IPS DF 6.9 (cell line): ENCODE results near the gene CLTC.

Experiments
- DNase-seq: peaks from one replicate; pipeline ENCODE4 v3.0.0-alpha.2; 2013; ENCODE audit warnings: low read depth, low spot score
- H3K27ac ChIP-seq: one replicate; pipeline ENCODE4 v1.5.1; 2013; ENCODE audit warnings: low read length, control low read depth
- H3K27me3 ChIP-seq: 2 replicates; pipeline ENCODE4 v1.6.1; 2013; ENCODE audit warnings: mild to moderate bottlenecking, low read length; ENCODE audit not compliant: control insufficient read depth, insufficient read depth
- H3K36me3 ChIP-seq: 2 replicates; pipeline ENCODE4 v1.6.1; 2013; ENCODE audit warnings: low read length; ENCODE audit not compliant: control insufficient read depth, insufficient read depth
- H3K4me1 ChIP-seq: 2 replicates; pipeline ENCODE4 v1.6.1; 2013; ENCODE audit warnings: low read length; ENCODE audit not compliant: control insufficient read depth, insufficient read depth
- H3K4me3 ChIP-seq: 2 replicates; pipeline ENCODE4 v1.5.1; 2013; ENCODE audit warnings: mild to moderate bottlenecking, low read length
- H3K9me3 ChIP-seq: 2 replicates; pipeline ENCODE4 v1.6.1; 2013; ENCODE audit warnings: low read length, inconsistent platforms; ENCODE audit not compliant: control insufficient read depth, insufficient read depth
- WGBS: extraction: QIAGEN DNeasy Blood & Tissue Kit; methylation state at CpG from one replicate; pipeline ENCODE4 v1.1.7; 2013; ENCODE audit warnings: mixed read lengths, missing lambda C conversion rate; ENCODE audit not compliant: insufficient read length, insufficient coverage; 5-methylcytosine and 5-hydroxymethylcytosine counted together

Gene CLTC

GRCh38 chr17:59699218-59699617 lies 79.5 kb downstream of the CLTC start:
- WGBS: no CpG with 5 or more reads among the region's 7 CpGs
- H3K36me3 ChIP-seq: peaks cover 16% of the 10 kb centered on the region

GRCh38 chr17:59699786-59700185 lies 80.1 kb downstream of the CLTC start:
- no CpG with 5 or more reads among the region's 6 CpGs for WGBS
- Histone ChIP-seq H3K4me1 (no peaks in the 10 kb centered on the region), H3K9me3 (no peaks in the 10 kb centered on the region), H3K4me3 (no peak overlapping the region), H3K27me3 (no peaks in the 10 kb centered on the region), H3K27ac (no peak overlapping the region), H3K36me3 (peaks cover 16% of the 10 kb centered on the region)
- no peak for DNase-seq

More at GRCh38 chr17:59699218-59699617, 79.5 kb downstream of the CLTC start:
- Histone ChIP-seq H3K27ac (no peak overlapping the region), H3K27me3 (no peaks in the 10 kb centered on the region), H3K4me1 (no peaks in the 10 kb centered on the region), H3K9me3 (no peaks in the 10 kb centered on the region), H3K4me3 (no peak overlapping the region)
- no peak for DNase-seq

- Histone ChIP-seq H3K36me3 (peaks cover 7% of the 10 kb centered on the region), H3K27ac (no peak overlapping the region), H3K9me3 (no peaks in the 10 kb centered on the region), H3K27me3 (no peaks in the 10 kb centered on the region), H3K4me3 (no peak overlapping the region), H3K4me1 (no peaks in the 10 kb centered on the region)
- DNase-seq: no peak
- no CpG with 5 or more reads among the region's 7 CpGs for WGBS
Measured at GRCh38 chr17:59702304-59702703, 82.6 kb downstream of the CLTC start.

GRCh38 chr17:59707149-59707970 lies 87.7 kb downstream of the CLTC start, which contains the start of the genes PTRH2 and VMP1:
Gene PTRH2, minus strand, starts transcription at chr17:59707430. Its CDS starts 9,452 bp downstream, at chr17:59697978.
Gene VMP1, plus strand, starts transcription at chr17:59707654. Its CDS starts 23,793 bp downstream, at chr17:59731447.
- H3K4me3 ChIP-seq: peak within 1 kb of the TSS; percentile 86
- peak; percentile 98 for DNase-seq
- H3K4me1 ChIP-seq: no peaks in the 10 kb centered on the region
- no peaks in the 10 kb centered on the region for H3K27me3 ChIP-seq
- no CpG with 5 or more reads among the region's 45 CpGs for WGBS
- H3K9me3 ChIP-seq: no peaks in the 10 kb centered on the region
- no peak within 1 kb of the TSS for H3K27ac ChIP-seq
- no peaks in the 10 kb centered on the region for H3K36me3 ChIP-seq

- WGBS: no CpG with 5 or more reads among the region's 15 CpGs
- Histone ChIP-seq H3K9me3 (no peaks in the 10 kb centered on the region), H3K27ac (no peak overlapping the region), H3K27me3 (no peaks in the 10 kb centered on the region), H3K4me3 (peak overlapping the region; percentile 86), H3K4me1 (no peaks in the 10 kb centered on the region), H3K36me3 (no peaks in the 10 kb centered on the region)
- no peak for DNase-seq
Measured at GRCh38 chr17:59707971-59708430, 88.3 kb downstream of the CLTC start.

- no peak overlapping the region for H3K27ac ChIP-seq
- no peaks in the 10 kb centered on the region for H3K9me3 ChIP-seq
- no peaks in the 10 kb centered on the region for H3K27me3 ChIP-seq
- H3K4me1 ChIP-seq: no peaks in the 10 kb centered on the region
- DNase-seq: no peak
- H3K36me3 ChIP-seq: no peaks in the 10 kb centered on the region
- H3K4me3 ChIP-seq: no peak overlapping the region
Measured at GRCh38 chr17:59711936-59712335, 92.2 kb downstream of the CLTC start.

GRCh38 chr17:59712862-59713261 lies 93.2 kb downstream of the CLTC start:
- Histone ChIP-seq H3K4me3 (no peak overlapping the region), H3K27me3 (no peaks in the 10 kb centered on the region), H3K36me3 (no peaks in the 10 kb centered on the region), H3K9me3 (no peaks in the 10 kb centered on the region), H3K4me1 (no peaks in the 10 kb centered on the region), H3K27ac (no peak overlapping the region)
- 100% methylated on average over 1 of the region's 2 CpGs for WGBS
- DNase-seq: no peak

GRCh38 chr17:59714255-59714654 lies 94.6 kb downstream of the CLTC start:
- Histone ChIP-seq H3K27me3 (no peaks in the 10 kb centered on the region), H3K27ac (no peak overlapping the region), H3K4me1 (no peaks in the 10 kb centered on the region), H3K9me3 (no peaks in the 10 kb centered on the region), H3K36me3 (no peaks in the 10 kb centered on the region), H3K4me3 (no peak overlapping the region)
- whole genome bisulfite sequencing: no CpG with 5 or more reads among the region's 2 CpGs
- no peak for DNase-seq

- Histone ChIP-seq H3K27me3 (no peaks in the 10 kb centered on the region), H3K27ac (no peak overlapping the region), H3K4me1 (no peaks in the 10 kb centered on the region), H3K36me3 (no peaks in the 10 kb centered on the region), H3K4me3 (no peak overlapping the region), H3K9me3 (no peaks in the 10 kb centered on the region)
- DNase-seq: no peak
- WGBS: no CpG with 5 or more reads among the region's 2 CpGs
Measured at GRCh38 chr17:59716427-59716826, 96.7 kb downstream of the CLTC start.

- no peaks in the 10 kb centered on the region for H3K27me3 ChIP-seq
- H3K27ac ChIP-seq: no peak overlapping the region
- H3K36me3 ChIP-seq: no peaks in the 10 kb centered on the region
- H3K4me1 ChIP-seq: peaks cover 2% of the 10 kb centered on the region; the same call in 1 of the 2 replicates
- H3K9me3 ChIP-seq: no peaks in the 10 kb centered on the region
- H3K4me3 ChIP-seq: no peak overlapping the region
- DNase-seq: no peak
Measured at GRCh38 chr17:59719526-59719925, 99.8 kb downstream of the CLTC start.

GRCh38 chr17:59722623-59723022 lies 102.9 kb downstream of the CLTC start:
- no peak overlapping the region for H3K4me3 ChIP-seq
- no peaks in the 10 kb centered on the region for H3K9me3 ChIP-seq
- H3K27me3 ChIP-seq: no peaks in the 10 kb centered on the region
- H3K36me3 ChIP-seq: no peaks in the 10 kb centered on the region
- H3K4me1 ChIP-seq: peaks cover 2% of the 10 kb centered on the region; the same call in 1 of the 2 replicates
- WGBS: no CpG with 5 or more reads among the region's 4 CpGs
- H3K27ac ChIP-seq: no peak overlapping the region
- no peak for DNase-seq
